ENCODE data around the gene SCP2D1. TPM values are rescaled to one million over a fixed set of nuclear protein-coding genes. Genes with fewer than 3 reads are reported as not detected.

The SCP2D1 gene
- total RNA-seq, 1 donor from 2014 or later: not detected

Other genes starting within 250 kb of the SCP2D1 start
- 65.9 TPM for gene SMIM26, start 246.4 kb upstream of the SCP2D1 start, total RNA-seq
- gene DTD1, start 225.7 kb upstream of the SCP2D1 start, total RNA-seq: 26.5 TPM

All from mesenteric fat pad (tissue), 1 donor.